ENCODE data around the gene PRUNE2.

PRUNE2 gene

DNA sequence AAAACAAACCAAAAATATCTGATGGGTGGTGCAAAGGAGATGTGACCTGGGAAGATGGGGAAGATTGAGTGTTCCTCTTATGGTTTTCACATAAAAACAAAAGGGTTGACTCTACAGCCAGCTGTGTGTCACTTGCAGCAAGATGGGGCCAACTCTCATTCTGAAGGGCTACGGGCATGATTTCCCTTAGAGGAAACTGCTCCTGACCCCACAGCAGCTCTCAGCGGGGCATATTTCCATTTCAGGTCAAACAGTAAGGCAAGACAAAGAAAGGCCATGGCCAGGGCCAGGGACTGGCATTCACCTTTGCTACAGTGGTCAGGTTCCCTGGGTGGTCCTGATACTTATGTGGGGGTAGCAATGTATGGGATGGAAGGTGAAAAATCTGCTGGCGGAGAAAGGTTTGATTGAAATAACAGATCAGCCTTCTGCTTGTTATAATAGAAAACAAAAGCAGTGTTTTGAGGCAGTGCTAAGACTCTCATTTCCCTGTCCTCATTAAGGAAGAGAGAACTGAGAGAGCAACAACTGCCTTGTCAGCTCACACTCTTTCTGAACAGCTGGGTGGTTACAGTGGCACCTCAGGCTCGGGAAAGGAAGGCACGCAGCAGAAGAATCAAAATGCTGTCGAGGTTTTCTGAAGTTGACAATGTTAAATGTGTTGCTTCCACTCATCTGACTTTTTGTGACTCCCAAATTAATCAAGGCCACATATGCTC, 262.4 kb downstream of the PRUNE2 start:
- TF ChIP-seq, protein P1, sequence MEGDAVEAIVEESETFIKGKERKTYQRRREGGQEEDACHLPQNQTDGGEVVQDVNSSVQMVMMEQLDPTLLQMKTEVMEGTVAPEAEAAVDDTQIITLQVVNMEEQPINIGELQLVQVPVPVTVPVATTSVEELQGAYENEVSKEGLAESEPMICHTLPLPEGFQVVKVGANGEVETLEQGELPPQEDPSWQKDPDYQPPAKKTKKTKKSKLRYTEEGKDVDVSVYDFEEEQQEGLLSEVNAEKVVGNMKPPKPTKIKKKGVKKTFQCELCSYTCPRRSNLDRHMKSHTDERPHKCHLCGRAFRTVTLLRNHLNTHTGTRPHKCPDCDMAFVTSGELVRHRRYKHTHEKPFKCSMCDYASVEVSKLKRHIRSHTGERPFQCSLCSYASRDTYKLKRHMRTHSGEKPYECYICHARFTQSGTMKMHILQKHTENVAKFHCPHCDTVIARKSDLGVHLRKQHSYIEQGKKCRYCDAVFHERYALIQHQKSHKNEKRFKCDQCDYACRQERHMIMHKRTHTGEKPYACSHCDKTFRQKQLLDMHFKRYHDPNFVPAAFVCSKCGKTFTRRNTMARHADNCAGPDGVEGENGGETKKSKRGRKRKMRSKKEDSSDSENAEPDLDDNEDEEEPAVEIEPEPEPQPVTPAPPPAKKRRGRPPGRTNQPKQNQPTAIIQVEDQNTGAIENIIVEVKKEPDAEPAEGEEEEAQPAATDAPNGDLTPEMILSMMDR (IDR thresholded peaks at IDR 0.05), result no peak

- TF ChIP-seq, protein P1 (IDR thresholded peaks at IDR 0.05), result no peak
Observed at GRCh38 chr9:76642701-76643209, 263.2 kb downstream of the PRUNE2 start.

DNA sequence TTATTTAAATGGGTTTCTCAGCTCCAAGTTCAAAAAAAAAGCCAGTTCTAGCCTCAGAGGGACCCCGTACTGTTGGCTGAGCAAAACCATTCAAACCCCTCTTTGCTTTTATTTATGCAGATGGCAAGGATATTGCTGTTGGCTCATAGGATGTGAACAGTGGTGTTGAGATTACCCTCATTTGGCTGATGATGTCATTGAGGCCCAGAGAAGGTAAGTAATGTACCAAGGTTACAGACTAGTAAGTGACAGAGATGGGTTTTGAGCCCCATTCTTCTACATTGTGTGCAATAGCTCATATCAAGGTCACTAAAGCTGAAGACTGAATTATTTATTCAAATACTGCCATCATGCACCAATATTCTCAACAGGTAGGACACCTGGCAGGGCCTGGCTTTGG, 263.8 kb downstream of the PRUNE2 start:
- TF ChIP-seq, protein P1 (IDR thresholded peaks at IDR 0.05), result no peak

- TF ChIP-seq, protein P1 (IDR thresholded peaks at IDR 0.05), result no peak
Observed at GRCh38 chr9:76638001-76638400, 267.9 kb downstream of the PRUNE2 start.

- TF ChIP-seq, protein P1 (IDR thresholded peaks at IDR 0.05), result no peak
Observed at GRCh38 chr9:76637416-76637815, 268.5 kb downstream of the PRUNE2 start.

GRCh38 chr9:76634356-76635054, 271.4 kb downstream of the PRUNE2 start:
- TF ChIP-seq, protein P1 (IDR thresholded peaks at IDR 0.05), result no peak

DNA sequence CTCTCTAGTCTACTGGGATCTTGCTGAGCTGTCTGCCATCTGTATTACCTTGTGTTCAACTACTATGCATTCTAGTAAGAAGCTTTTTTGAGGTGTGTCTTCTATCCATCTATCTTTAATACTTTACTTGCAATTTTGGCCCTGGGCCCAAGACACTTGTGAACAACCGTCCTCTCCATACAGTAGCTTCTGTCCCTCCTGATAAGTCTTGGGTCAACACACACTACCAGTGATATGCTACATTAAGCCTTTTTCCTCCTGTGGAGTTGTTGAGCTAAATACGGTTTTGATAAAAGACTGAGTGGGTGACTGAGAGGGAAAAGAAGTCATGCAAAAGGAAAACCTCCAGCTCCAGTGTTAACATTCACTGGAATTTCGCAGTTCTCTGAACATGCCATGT, 275.0 kb downstream of the PRUNE2 start:
- TF ChIP-seq, protein P1 (IDR thresholded peaks at IDR 0.05), result no peak
